ENCODE results near the gene FLT4. TPM values are rescaled to one million over a fixed set of nuclear protein-coding genes. Genes with fewer than 3 reads are reported as not detected.

The FLT4 gene
- polyA plus RNA-seq, 1 donor from 2014 or later = 0.56 TPM

- Mint-ChIP-seq H3K36me3 (no peaks in the 10 kb centered on the region), H3K9me3 (no peaks in the 10 kb centered on the region), H3K4me3 (no peak overlapping the region), H3K4me1 (no peaks in the 10 kb centered on the region), H3K27ac (peak overlapping the region in 1 of 3 donors; percentile 69), H3K27me3 (peaks cover 5% of the 10 kb centered on the region)
Observed at GRCh38 chr5:180618829-180619562, 30.4 kb downstream of the FLT4 start.

- H3K36me3 Mint-ChIP-seq = no peaks in the 10 kb centered on the region
- no peaks in the 10 kb centered on the region for H3K9me3 Mint-ChIP-seq
- H3K4me3 Mint-ChIP-seq = no peak overlapping the region
- H3K27ac Mint-ChIP-seq = peak overlapping the region in 1 of 3 donors; percentile 69
- no peaks in the 10 kb centered on the region for H3K4me1 Mint-ChIP-seq
- peaks cover 5% of the 10 kb centered on the region for H3K27me3 Mint-ChIP-seq
Observed at GRCh38 chr5:180618487-180618828, 30.9 kb downstream of the FLT4 start.

- Mint-ChIP-seq H3K9me3 (no peaks in the 10 kb centered on the region), H3K27ac (no peak overlapping the region), H3K4me1 (no peaks in the 10 kb centered on the region), H3K36me3 (no peaks in the 10 kb centered on the region), H3K27me3 (peaks cover 5% of the 10 kb centered on the region), H3K4me3 (no peak overlapping the region)
Observed at GRCh38 chr5:180613814-180614188, 35.6 kb downstream of the FLT4 start.

GRCh38 chr5:180613188-180613813 lies 36.1 kb downstream of the FLT4 start:
- Mint-ChIP-seq H3K27ac (no peak overlapping the region), H3K27me3 (peaks cover 3% of the 10 kb centered on the region), H3K9me3 (no peaks in the 10 kb centered on the region), H3K4me3 (no peak overlapping the region), H3K4me1 (peaks cover 0 to under 1% (median 0%) of the 10 kb centered on the region in 3 donors), H3K36me3 (no peaks in the 10 kb centered on the region)

- Mint-ChIP-seq H3K36me3 (no peaks in the 10 kb centered on the region), H3K9me3 (no peaks in the 10 kb centered on the region), H3K4me1 (peaks cover 0 to 3% (median 0%) of the 10 kb centered on the region in 3 donors), H3K27me3 (peaks cover 2% of the 10 kb centered on the region), H3K27ac (no peak overlapping the region), H3K4me3 (no peak overlapping the region)
Observed at GRCh38 chr5:180612683-180613082, 36.7 kb downstream of the FLT4 start.

GRCh38 chr5:180611140-180611850 lies 38.1 kb downstream of the FLT4 start:
- no peak overlapping the region for H3K27ac Mint-ChIP-seq
- no peaks in the 10 kb centered on the region for H3K9me3 Mint-ChIP-seq
- peaks cover 2% of the 10 kb centered on the region for H3K27me3 Mint-ChIP-seq
- H3K36me3 Mint-ChIP-seq = no peaks in the 10 kb centered on the region
- H3K4me1 Mint-ChIP-seq = peaks cover 0 to 3% (median 0%) of the 10 kb centered on the region in 3 donors
- no peak overlapping the region for H3K4me3 Mint-ChIP-seq

GRCh38 chr5:180609817-180610550 lies 39.4 kb downstream of the FLT4 start:
- Mint-ChIP-seq H3K4me1 (peaks cover 0 to 6% (median 0%) of the 10 kb centered on the region in 3 donors), H3K27me3 (peaks cover 2% of the 10 kb centered on the region), H3K9me3 (no peaks in the 10 kb centered on the region), H3K27ac (no peak overlapping the region), H3K4me3 (no peak overlapping the region), H3K36me3 (no peaks in the 10 kb centered on the region)

GRCh38 chr5:180609386-180609785 lies 40.0 kb downstream of the FLT4 start:
- H3K9me3 Mint-ChIP-seq = no peaks in the 10 kb centered on the region
- H3K27ac Mint-ChIP-seq = no peak overlapping the region
- H3K4me1 Mint-ChIP-seq = peaks cover 0 to 6% (median 0%) of the 10 kb centered on the region in 3 donors
- H3K27me3 Mint-ChIP-seq = peaks cover 2% of the 10 kb centered on the region
- no peak overlapping the region for H3K4me3 Mint-ChIP-seq
- H3K36me3 Mint-ChIP-seq = no peaks in the 10 kb centered on the region

GRCh38 chr5:180608572-180609310 lies 40.7 kb downstream of the FLT4 start:
- Mint-ChIP-seq H3K9me3 (no peaks in the 10 kb centered on the region), H3K36me3 (no peaks in the 10 kb centered on the region), H3K4me3 (no peak overlapping the region), H3K27me3 (peaks cover 2% of the 10 kb centered on the region), H3K27ac (peak overlapping the region in 1 of 3 donors; percentile 43), H3K4me1 (peaks cover 0 to 6% (median 0%) of the 10 kb centered on the region in 3 donors)

- Mint-ChIP-seq H3K4me1 (peaks cover 0 to 6% (median 0%) of the 10 kb centered on the region in 3 donors), H3K4me3 (no peak overlapping the region), H3K9me3 (no peaks in the 10 kb centered on the region), H3K36me3 (no peaks in the 10 kb centered on the region), H3K27ac (peak overlapping the region in 1 of 3 donors; percentile 43), H3K27me3 (peaks cover 2% of the 10 kb centered on the region)
Observed at GRCh38 chr5:180607861-180608571, 41.4 kb downstream of the FLT4 start.

- Mint-ChIP-seq H3K4me1 (peaks cover 0 to 6% (median 0%) of the 10 kb centered on the region in 3 donors), H3K36me3 (no peaks in the 10 kb centered on the region), H3K9me3 (peaks cover 0 to 1% (median 0%) of the 10 kb centered on the region in 3 donors), H3K27ac (no peak overlapping the region), H3K4me3 (peak overlapping the region in 1 of 4 donors; percentile 3), H3K27me3 (no peaks in the 10 kb centered on the region)
Observed at GRCh38 chr5:180606215-180606785, 43.1 kb downstream of the FLT4 start.

- no peak overlapping the region for H3K4me3 Mint-ChIP-seq
- no peaks in the 10 kb centered on the region for H3K36me3 Mint-ChIP-seq
- peaks cover 0 to 6% (median 0%) of the 10 kb centered on the region in 3 donors for H3K4me1 Mint-ChIP-seq
- H3K27me3 Mint-ChIP-seq = no peaks in the 10 kb centered on the region
- peaks cover 0 to 1% (median 0%) of the 10 kb centered on the region in 3 donors for H3K9me3 Mint-ChIP-seq
- no peak overlapping the region for H3K27ac Mint-ChIP-seq
Observed at GRCh38 chr5:180605554-180606214, 43.7 kb downstream of the FLT4 start.

- Mint-ChIP-seq H3K4me1 (peaks cover 0 to 6% (median 0%) of the 10 kb centered on the region in 3 donors), H3K36me3 (no peaks in the 10 kb centered on the region), H3K9me3 (peaks cover 0 to 1% (median 0%) of the 10 kb centered on the region in 3 donors), H3K27ac (no peak overlapping the region), H3K4me3 (no peak overlapping the region), H3K27me3 (peaks cover 3% of the 10 kb centered on the region)
Observed at GRCh38 chr5:180604271-180604670, 45.1 kb downstream of the FLT4 start.
